GM21526 (cell line): ENCODE data around the gene CCDC43.
"Not testable (repeated sequence)": the region's sequence is repeated elsewhere in the genome, so short reads cannot be mapped to it uniquely, and the experiment has no call there.

Experiments used
- ATAC-seq: cut with Tn5 transposase; IDR thresholded peaks from one replicate; pipeline ENCODE4 v1.9.1; 2021; ENCODE audit warnings: moderate library complexity; ENCODE audit not compliant: unreplicated experiment, low FRiP score

CCDC43 gene

DNA sequence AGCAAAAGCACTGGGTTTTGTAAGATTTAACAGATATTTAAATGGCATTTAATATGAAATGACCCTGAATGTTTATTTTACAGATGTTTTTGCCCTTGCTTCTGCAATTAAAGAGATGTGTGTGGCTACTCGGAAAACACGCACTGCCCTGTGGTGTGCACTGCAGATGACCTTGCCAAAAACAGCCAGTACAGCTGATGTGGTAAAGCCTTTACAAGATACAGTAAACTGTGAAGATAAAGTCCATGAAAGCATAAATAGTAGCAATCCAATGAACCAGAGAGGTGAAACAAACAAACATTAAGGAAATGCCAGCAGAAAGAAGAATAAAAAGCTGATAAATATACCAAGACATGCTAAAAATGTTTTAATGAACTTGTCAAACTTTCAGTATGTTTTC, 15.7 kb downstream of the CCDC43 start:
- no peak for ATAC-seq

DNA sequence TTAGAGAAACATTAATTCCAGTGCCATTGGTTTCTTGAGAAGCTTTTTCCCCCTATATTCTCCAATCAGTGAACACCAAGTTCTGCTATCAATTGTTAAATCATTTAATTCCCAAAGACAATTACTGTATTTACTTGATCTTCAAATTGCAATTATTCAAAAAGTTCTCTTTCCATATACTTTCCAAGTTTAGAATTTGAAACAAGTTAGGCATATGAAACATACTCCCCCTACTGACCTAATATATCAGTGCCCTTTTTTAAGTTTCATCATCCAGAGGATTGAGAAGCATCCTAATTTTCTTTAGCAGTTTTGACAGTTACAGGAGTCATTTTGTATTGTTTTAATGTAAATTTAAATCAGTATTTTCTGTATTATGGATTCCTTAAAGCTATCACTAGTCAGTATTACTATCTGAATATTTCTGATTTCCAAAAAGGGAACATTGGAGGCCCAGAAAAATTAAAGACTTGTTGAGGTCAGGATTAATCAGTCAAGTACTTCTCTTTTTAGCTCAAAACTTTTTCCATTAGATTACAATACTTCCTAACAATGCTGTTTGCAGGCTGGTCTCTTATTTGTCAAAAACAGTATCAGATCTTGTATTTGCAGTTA, 17.0 kb downstream of the CCDC43 start:
- no peak for ATAC-seq

DNA sequence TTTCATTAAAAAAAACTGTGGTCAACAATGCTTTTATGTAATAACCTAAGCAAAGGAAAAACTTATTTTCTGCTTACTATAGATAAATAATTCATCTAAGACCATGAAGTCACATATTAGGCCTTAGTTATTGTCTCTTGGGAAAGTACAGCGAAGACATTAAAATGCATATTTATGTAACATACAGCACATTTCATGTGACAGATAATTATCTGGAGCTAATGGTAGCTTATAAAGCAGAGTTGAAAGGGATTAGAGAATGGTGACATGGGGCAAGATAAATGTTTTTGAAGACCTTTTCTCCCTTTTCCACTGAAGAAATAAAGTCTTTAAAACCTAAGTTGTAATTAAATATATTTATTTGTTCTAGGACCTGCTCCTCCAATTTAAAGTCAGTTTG, 23.6 kb downstream of the CCDC43 start:
- ATAC-seq: no peak

DNA sequence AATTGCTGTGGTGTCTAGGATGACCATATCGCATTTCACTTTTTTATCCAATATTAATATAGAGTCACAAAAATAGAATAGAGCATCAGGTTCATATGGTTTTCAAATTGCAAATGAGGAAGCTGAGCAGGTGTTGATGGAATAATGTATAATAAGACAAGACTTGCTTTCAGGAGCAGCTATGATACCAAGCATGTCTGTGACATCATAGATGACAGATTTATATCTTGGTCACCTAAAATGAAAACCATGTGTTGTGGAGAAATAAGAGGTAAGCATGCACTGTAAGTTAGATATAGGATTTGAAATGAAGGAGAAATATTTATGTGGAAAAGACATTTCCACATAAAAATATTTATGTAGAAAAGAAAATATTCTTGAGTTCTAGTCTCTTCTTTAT, 24.7 kb downstream of the CCDC43 start:
- no peak for ATAC-seq

DNA sequence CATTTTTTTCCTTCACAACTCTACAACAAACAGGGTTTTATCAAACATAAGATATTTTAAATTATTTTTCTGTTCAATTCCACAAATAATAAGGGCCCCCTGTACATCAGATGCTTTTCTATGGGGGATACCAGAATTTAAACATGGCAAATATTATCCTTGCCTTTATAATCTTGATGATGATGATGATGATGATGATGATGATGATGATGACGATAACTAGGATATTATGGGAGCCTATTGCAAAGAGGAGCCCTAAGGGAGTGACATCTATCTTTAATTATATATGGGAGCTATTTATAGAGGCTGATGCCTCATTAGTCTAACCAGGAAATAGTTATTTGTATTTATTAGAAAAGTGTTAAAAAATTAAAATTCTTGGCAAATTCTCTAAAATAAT, 26.5 kb downstream of the CCDC43 start:
- no peak for ATAC-seq

DNA sequence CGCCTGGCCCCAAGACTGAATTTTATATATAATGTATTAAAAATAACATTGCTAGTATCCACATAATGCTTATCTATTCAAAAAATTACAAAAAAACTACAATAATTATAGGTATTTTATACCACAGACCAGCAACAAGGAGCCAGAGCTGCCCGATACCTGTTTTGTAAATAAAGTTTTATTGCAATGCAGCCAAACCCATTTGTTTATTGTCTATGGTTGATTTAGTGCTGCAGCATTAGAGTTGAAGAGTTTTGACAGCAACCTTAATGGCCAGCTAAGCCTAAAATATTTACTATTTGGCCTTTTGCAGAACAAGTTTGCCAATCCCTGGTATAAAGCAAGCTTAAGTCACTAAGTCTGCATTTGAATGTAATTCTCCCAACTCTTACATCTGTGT, 27.7 kb downstream of the CCDC43 start:
- no peak for ATAC-seq

DNA sequence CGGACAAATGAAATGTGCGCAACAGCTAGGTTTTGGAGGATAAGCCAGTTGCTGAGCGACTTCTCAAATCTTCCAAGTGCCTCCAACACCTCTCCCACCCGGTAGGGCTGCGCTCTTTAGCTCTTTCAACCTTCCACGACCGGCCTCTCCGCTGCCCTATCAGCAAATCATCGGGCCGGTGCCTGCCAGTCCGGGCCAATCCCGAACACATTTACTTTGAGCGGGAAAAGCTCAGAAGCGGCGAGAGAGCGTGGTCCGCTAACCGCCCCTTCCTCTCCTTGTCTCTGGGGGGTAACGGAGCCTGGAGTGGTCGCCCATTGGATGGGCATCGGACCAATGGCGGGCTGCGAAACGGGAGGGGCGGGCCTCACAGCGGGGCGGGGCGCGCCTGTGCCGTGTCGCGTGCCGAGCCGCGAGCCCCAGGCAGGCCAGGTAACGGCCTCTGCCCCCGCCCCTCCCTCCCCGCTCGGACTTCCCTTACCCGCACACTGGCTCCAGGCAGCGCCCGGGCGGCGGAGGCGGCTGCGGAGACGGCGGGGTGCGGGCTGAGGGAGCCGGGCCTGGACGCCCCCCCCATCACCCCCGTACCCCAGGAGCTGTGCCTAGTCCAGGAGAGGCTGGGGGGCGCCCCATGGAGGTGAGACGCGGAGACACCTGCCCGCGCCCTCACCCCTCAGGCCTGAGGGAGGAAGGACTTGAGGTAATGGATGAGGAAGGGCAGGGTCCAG, 33.4 kb downstream of the CCDC43 start, which contains the start of gene MEIOC:
Gene MEIOC, plus strand, starts transcription at position 486 of the 728 bp plus-strand sequence. Its CDS starts 146 bp downstream, at position 632.
- no peak for ATAC-seq

DNA sequence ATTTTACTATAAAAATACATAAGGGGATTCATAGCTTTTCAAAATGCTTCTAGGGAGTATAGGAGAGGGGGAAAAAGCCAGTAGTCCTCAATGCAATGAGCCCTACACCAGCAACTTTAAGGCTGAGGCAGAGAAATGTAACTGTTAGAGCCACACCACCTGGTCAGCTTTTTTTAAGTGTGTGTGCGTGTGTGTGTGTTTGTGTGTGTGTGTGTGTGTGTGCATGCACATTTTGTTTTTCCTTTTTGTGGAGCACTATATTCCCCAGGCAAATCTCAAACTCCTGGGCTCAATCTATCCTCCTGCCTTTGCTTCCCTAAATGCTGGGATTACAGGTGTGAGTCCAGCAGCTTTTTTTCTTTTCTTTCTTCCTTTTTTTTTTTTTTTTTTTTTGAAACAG, 35.6 kb downstream of the CCDC43 start:
- no peak for ATAC-seq

DNA sequence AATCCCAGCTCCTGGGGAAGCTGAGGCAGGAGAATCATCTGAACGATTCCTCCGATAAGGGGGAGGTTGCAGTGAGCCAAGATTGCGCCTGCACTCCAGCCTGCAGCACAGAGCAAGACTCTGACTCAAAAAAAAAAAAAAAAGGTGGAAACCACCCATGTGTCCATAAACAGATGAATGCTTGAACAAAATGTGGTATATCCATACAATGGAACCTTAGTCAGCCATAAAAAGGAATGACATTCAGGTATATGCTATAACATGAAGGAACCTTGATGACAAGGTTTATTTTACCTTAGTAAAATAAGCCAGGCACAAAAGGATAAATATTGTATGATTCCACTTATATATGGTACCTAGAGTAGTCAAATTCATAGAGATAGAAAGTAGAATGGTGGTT, 36.2 kb downstream of the CCDC43 start:
- ATAC-seq: no peak

DNA sequence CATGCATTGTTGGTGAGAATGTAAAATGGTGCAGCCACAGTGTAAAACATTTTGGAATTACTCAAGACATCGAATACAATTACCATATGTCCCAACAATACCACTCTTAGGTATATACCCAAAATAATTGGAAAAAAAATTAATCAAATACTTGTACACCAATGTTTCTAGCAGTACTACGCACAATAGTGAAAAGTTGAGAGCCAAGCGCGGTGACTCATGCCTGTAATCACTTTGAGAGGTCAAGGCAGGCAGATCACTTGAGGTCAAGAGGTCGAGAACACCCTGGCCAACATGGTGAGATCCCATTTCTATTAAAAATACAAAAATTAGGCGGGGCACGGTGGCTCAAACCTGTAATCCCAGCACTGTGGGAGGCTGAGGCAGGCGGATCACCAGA, 36.8 kb downstream of the CCDC43 start:
- ATAC-seq: no peak

DNA sequence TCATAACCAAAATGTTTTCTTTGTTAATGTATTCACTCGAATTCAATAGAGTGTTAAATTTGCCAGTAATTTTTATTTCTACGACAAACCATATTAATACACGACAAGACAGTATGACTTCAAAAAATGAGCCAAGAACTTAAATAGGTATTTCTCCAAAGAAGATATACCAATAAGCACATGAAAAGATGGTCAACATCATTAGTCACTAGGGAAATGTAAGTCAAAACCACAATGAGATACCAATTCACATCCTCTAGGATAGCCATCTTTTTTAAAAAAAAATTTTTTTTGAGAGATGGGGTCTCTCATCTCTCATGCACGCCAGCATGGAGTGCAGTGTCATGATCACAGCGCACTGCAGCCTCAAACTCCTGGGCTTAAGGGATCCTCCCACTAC, 38.3 kb downstream of the CCDC43 start:
- ATAC-seq: no peak

DNA sequence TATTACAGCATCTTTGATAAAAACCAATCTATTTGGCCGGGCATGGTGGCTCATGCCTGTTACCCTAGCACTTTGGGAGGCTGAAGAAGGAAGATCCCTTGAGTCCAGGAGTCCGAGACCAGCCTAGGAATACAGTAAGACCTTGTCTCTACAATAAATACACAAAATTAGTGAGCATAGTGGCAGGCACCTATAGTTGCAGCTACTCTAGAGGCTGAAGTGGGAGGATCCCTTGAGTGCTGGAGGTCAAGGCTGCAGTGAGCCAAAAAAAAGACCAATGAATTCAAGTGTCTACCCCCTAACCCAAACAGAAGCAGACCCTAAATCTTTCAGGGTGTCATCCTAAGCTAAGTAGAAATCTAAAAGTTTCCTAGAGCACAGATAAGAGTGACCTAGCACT, 40.6 kb downstream of the CCDC43 start:
- ATAC-seq: no peak

DNA sequence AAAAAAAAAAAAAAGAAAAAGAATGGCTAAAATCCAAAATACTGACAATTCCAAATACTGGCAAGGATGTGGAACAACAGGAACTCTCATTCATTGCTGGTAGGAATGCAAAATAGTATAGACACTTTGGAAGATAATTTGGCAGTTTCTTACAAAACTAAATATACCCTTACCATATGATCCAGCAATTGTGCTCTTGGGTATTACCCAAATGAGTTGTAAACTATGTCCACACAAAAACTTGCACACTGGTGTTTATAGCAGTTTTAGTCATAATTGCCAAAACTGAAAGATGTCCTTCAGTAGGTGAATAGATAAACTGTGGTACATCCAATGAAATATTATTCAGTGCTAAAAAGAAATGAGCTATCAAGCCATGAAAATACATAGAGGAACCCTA, 41.8 kb downstream of the CCDC43 start:
- no peak for ATAC-seq

DNA sequence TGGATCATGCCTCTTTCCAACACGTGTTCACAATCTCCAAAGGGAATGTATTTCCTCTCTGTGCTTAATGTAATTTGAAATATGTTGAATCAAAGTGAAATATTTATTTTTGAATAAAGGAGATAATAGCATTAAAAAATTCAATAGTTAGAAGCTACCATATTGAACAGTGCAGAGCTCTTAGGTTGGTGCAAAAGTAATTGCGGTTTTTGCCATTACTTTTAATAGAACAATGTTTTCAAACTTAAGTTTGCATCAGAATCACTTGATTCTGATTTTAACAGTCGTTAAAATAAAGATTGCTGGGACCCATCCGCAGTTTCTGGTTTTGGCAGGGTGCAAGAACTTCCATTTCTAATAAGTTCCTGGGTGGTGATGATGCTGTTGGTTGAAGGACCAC, 43.3 kb downstream of the CCDC43 start:
- ATAC-seq: no peak

DNA sequence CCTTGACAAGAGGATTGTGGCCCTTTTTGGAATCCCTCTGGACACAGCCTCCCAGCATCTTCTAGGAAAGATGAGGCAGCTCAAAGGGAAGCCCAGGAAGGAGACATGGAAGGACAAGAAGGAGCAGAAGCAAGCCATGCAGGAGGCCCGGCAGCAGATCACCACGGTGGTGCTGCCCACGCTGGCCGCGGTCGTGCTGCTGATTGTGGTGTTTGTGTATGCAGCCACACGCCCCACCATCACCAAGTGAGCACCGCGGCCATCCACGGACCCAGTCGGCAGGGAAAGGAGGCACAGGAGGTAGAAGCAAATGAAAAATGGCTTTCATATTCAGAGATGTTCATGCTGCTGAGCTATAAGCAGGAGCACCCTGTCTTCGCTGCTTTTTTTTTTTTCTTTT, 44.2 kb downstream of the CCDC43 start:
- no peak for ATAC-seq

DNA sequence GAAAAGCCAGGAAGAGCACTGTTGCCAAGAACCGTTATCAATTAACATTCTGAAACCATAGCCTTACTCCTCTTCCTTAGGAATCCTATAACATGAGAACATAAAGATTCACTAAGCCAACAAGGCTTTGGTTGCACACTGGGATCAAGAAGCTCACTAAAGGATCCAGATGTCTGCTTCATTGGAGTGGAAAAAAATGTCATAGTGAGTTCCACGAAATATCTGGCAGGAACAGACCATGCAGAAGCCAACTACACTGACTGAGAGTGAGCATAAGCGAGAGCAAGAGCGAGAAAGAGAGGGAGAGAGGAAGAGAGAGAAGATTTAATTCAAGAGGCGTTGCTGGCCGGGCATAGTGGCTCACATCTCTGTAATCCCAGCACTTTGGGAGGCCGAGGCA, 46.7 kb downstream of the CCDC43 start:
- ATAC-seq: no peak

DNA sequence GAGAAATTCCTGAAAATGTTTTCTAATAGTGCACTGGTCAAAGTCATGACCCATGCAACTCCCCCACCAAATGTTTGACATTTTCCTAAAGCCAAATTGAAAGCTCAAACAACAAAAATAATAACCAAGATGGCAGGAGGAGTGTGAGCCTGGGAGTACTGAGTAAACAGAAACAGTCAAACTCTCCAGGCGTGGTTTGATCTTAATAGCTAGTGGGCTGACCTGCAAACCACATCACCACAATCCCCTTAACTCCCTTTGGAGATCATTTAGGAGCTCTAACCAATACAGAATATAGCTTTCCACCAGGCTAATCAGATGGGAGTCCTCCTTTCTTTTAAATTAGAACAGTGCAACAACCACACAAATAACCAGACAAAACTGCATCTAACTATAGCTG, 52.5 kb downstream of the CCDC43 start:
- ATAC-seq: no peak

DNA sequence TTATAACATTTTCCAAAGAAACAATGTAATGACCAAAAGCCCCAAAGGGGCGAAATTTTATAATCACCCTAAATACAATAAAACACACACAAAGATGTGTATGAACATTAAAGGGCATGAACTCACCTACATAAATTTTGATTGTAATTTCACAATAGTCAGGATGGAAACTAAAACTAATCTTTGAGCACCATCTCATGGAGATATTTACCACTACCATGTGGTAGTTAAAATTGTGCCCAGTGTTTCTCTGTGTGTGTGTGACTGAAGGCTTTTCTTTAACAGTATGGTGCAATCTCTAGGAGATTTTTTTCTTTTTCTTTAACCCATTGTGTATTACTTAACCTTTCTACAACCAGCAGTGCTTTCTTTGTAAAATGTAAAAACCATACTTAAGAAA, 53.0 kb downstream of the CCDC43 start:
- ATAC-seq: no peak

DNA sequence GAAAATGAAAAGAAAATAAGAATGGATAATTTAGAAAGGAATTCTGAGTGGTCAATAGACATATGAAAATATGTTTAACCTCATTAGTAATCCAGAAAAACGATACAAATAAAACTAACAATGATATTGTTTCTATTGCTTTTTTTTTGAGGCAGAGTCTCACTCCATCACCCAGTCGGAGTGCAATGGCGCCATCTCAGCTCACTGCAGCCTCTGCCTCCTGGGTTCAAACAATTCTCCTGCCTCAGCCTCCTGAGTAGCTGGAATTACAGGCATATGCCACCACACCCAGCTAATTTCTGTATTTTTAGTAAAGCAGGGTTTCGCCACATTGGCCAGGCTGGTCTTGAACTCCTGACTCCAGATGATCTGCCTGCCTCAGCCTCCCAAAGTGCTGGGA, 55.2 kb downstream of the CCDC43 start:
- ATAC-seq: not testable (repeated sequence)

DNA sequence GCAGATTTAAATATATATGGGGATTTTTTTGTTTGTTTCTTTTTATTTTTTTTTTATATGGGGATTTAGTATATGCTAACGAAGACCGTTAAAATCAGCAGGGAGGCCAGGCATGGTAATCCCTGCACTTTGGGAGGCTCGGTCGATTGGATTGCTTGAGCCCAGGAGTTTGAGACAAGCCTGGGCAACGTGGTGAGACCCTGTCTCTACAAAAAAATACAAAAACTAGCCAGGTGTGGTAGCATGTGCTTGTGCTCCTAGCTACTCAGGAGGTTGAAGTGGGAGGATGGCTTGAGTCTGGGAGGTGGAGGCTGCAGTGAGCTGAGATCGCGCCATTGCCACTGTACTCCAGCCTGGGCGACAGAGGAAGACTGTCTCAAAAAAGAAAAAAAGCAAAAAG, 55.6 kb downstream of the CCDC43 start:
- no peak for ATAC-seq

DNA sequence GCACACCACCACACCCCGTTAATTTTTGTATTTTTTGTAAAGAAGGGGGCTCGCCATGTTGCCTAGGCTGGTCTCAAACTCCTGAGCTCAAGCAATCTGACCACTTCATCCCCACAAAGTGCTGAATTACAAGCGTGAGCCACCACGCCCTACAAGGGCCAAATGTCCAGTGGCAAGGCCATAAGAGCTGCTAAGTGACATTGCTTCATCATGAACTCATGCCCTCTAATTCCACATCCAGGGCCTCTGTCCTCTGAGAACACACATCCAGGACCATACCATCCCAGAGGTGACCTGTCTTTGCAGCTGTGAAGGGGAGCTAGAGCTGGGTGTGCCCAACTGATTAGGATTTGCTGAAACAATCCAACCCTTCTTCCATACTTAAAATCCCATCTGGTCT, 58.9 kb downstream of the CCDC43 start:
- no peak for ATAC-seq

DNA sequence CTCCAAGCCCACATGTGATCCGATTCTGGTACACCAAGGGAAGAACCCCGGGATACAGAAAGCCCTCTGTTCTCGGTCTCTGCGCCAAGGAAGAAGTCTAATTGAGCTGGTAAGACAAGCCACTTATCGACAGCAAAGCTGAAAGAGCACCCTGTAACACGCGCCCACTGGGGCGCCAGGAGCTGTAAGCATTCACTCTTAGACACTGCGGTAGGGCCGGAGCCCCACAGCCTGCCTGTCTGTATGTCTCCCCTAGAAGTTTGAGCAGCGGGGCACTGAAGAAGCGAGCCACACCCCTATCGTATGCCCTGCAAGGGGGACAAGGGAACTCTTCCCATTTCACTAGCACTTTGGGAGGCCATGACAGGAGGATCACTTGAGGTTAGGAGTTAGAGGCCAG, 60.3 kb downstream of the CCDC43 start:
- ATAC-seq: no peak
